Measurements from ENCODE around the gene TMEM255B. TPM values are rescaled to one million over a fixed set of nuclear protein-coding genes. Genes with fewer than 3 reads are reported as not detected.

TMEM255B gene
- total and polyA plus RNA-seq, 2 of the 4 experiments (the other 2 are of a cell fraction) = 0.36 to 0.94 TPM

- dilution Hi-C loops (cut with HindIII; ENCODE audit: low sequenced_read_pairs, unreplicated experiment) = no loop called here
- no peak overlapping the region for H3K56ac ChIP-seq (ENCODE audit: extremely low read depth, insufficient read depth, low read length)
- peaks cover 9% of the 10 kb centered on the region; the same call in 1 of the 2 replicates for H3K9me1 ChIP-seq (ENCODE audit: insufficient read depth, low read length)
- H3K9me3 ChIP-seq (ENCODE audit: control insufficient read depth, insufficient read depth, low read length) = no peaks in the 10 kb centered on the region
- no peak for ATAC-seq (ENCODE audit: low read depth)
- H2AK9ac ChIP-seq (replicated peaks; ENCODE audit: low read depth, low read length, poor library complexity) = no peak overlapping the region
- peaks cover 27% of the 10 kb centered on the region for H3K27me3 ChIP-seq (ENCODE audit: control insufficient read depth, insufficient read depth, low read length)
- no peak overlapping the region for H3K4ac ChIP-seq (ENCODE audit: low read depth, low read length)
- POLR2A ChIA-PET (ENCODE audit: unreplicated experiment) = no interaction called here
- DNase-seq = no peak
- H3K9ac ChIP-seq (ENCODE audit: low read depth, low read length) = no peak overlapping the region
- H2AK5ac ChIP-seq (ENCODE audit: low read depth, low read length) = no peak overlapping the region; the same call in 1 of the 2 replicates
- no peak for TF ChIP-seq MAFK (IDR thresholded peaks at IDR 0.05; ENCODE audit: low read depth, low read length)
- TF ChIP-seq BHLHE40 (IDR thresholded peaks at IDR 0.05; ENCODE audit: low read depth, low read length) = no peak
- TF ChIP-seq MXI1 (IDR thresholded peaks at IDR 0.05; ENCODE audit: borderline replicate concordance, low read depth, low read length) = no peak
- TF ChIP-seq NFE2L2 (IDR thresholded peaks at IDR 0.05; ENCODE audit: low read depth, low read length) = no peak
- TF ChIP-seq USF2 (IDR thresholded peaks at IDR 0.05; ENCODE audit: low read depth, low read length) = no peak
- no peak for TF ChIP-seq POLR2A (IDR thresholded peaks at IDR 0.05; ENCODE audit: low read depth, low read length)
- no peak overlapping the region for H2AFZ ChIP-seq (replicated peaks; ENCODE audit: low read length, poor library complexity)
- no peak overlapping the region for H4K8ac ChIP-seq (ENCODE audit: low read depth in 2 of 2, low read length in 2 of 2)
- no peak overlapping the region; the same call in 2 of the 3 replicates for H2BK15ac ChIP-seq (ENCODE audit: low read depth, low read length)
- no peak overlapping the region for H3K4me2 ChIP-seq (ENCODE audit: low read depth, low read length)
- no peak overlapping the region for H3K18ac ChIP-seq (ENCODE audit: low read depth, low read length)
- in situ Hi-C loops (cut with MboI; ENCODE audit: low sequenced_read_pairs) = no loop called here
- no peak overlapping the region for H3K23ac ChIP-seq (ENCODE audit: low read depth, low read length)
- H3K27ac ChIP-seq (ENCODE audit: insufficient read depth, low read length) = no peak overlapping the region
- no peak overlapping the region for H3K4me3 ChIP-seq (ENCODE audit: insufficient read depth, low read depth, low read length)
- no TSS peak for BruUV-seq (replicated peaks)
- H2BK20ac ChIP-seq (ENCODE audit: low read depth, low read length) = no peak overlapping the region
- H2BK120ac ChIP-seq (ENCODE audit: low read depth, low read length) = no peak overlapping the region
- H4K91ac ChIP-seq (ENCODE audit: insufficient read depth, low read depth, low read length) = no peak overlapping the region
- H4K5ac ChIP-seq (ENCODE audit: low read depth, low read length) = no peak overlapping the region
- WGBS, 2 experiments (ENCODE audit: extremely low coverage in 2 of 2, insufficient read length in 1 of 2) = 87% methylated on average over 12 of the region's 33 CpGs; no CpG with 5 or more reads in 1 of the 2 experiments
- H3K4me1 ChIP-seq (ENCODE audit: control insufficient read depth, insufficient read depth, low read length) = peaks cover 3% of the 10 kb centered on the region; the same call in 1 of the 2 replicates
- CTCF ChIA-PET = no interaction called here
- intact Hi-C loops (cut with micrococcal nuclease) = no loop called here
- no peaks in the 10 kb centered on the region for H3K79me1 ChIP-seq (ENCODE audit: low read depth in 1 of 2, low read length in 2 of 2)
- no peak overlapping the region for H3K14ac ChIP-seq (replicated peaks; ENCODE audit: low read depth, low read length)
- H3K36me3 ChIP-seq (ENCODE audit: control insufficient read depth, insufficient read depth, low read length) = no peaks in the 10 kb centered on the region
- H4K20me1 ChIP-seq (ENCODE audit: insufficient read depth, low read length) = no peaks in the 10 kb centered on the region; the same call in 1 of the 2 replicates
- H2BK5ac ChIP-seq (ENCODE audit: low read depth, low read length, poor library complexity, severe bottlenecking) = no peak overlapping the region
Measured at GRCh38 chr13:113792886-113793717, 34.1 kb downstream of the TMEM255B start.

Data from IMR-90 (cell line).